Endodermal cell (in vitro differentiated cells): ENCODE measurements around the gene HADHB. TPM values are rescaled to one million over a fixed set of nuclear protein-coding genes. Genes with fewer than 3 reads are reported as not detected.

Experiments used
- DNase-seq: peaks from one replicate; pipeline ENCODE4 v3.0.0-alpha.2; 2017
- H3K27ac ChIP-seq: 2 replicates; pipeline ENCODE4 v1.5.1; 2013; ENCODE audit warnings: mild to moderate bottlenecking, low read depth, low read length, moderate library complexity
- H3K27me3 ChIP-seq: 2 replicates; pipeline ENCODE4 v1.6.1; 2013; ENCODE audit warnings: mild to moderate bottlenecking, low read length, moderate library complexity; ENCODE audit not compliant: insufficient read depth, control insufficient read depth, poor library complexity, severe bottlenecking
- H3K36me3 ChIP-seq: 2 replicates; pipeline ENCODE4 v1.7.0; 2013; ENCODE audit warnings: mild to moderate bottlenecking, low read length, moderate library complexity; ENCODE audit not compliant: control insufficient read depth, insufficient read depth
- H3K4me1 ChIP-seq: one replicate; pipeline ENCODE4 v1.7.0; 2013; ENCODE audit warnings: low read length; ENCODE audit not compliant: control insufficient read depth, insufficient read depth
- H3K4me3 ChIP-seq: 2 replicates; pipeline ENCODE4 v1.5.1; 2013; ENCODE audit warnings: mild to moderate bottlenecking, low read length, moderate library complexity
- H3K9ac ChIP-seq: 2 replicates; pipeline ENCODE4 v1.6.1; 2013; ENCODE audit warnings: mild to moderate bottlenecking, low read length, moderate library complexity; ENCODE audit not compliant: poor library complexity, severe bottlenecking; ENCODE audit errors: extremely low read depth
- H3K9me3 ChIP-seq: 2 replicates; pipeline ENCODE4 v1.6.1; 2013; ENCODE audit warnings: mild to moderate bottlenecking, low read length, moderate library complexity; ENCODE audit not compliant: control insufficient read depth
- H3K27ac Mint-ChIP-seq: 2 replicates; pipeline ENCODE4 v1.8.0; 2020; ENCODE audit warnings: mixed read lengths
- H3K27me3 Mint-ChIP-seq: 2 replicates; pipeline ENCODE4 v1.8.0; 2021; ENCODE audit warnings: mild to moderate bottlenecking, mixed read lengths; ENCODE audit not compliant: insufficient read depth
- H3K36me3 Mint-ChIP-seq: 2 replicates; pipeline ENCODE4 v1.8.0; 2020; ENCODE audit warnings: low read depth, mixed read lengths
- H3K4me1 Mint-ChIP-seq: 2 replicates; pipeline ENCODE4 v1.8.0; 2020; ENCODE audit warnings: mixed read lengths
- H3K4me3 Mint-ChIP-seq: 2 replicates; pipeline ENCODE4 v1.8.0; 2020; ENCODE audit warnings: mild to moderate bottlenecking, moderate library complexity, mixed read lengths
- H3K9me3 Mint-ChIP-seq: 2 replicates; pipeline ENCODE4 v1.8.0; 2020; ENCODE audit warnings: mild to moderate bottlenecking, mixed read lengths
- WGBS, 2 experiments: methylation state at CpG; one replicate each; pipeline versions ENCODE4 v1.1.5 to v1.1.7; 2013; ENCODE audit warnings: missing lambda C conversion rate in 2 of 2, mixed read lengths in 1 of 2; ENCODE audit not compliant: insufficient coverage in 1 of 2, insufficient read length in 1 of 2; 5-methylcytosine and 5-hydroxymethylcytosine counted together
- total RNA-seq, 2 donors: library from RNA; stranded (reverse); fragmentation: NEBNext Ultra II Directional in 1 of 2; extraction: Animal tissue kit (Norgen Biotek cat#: 25700) in 1 of 2; gene quantifications; 2 replicates in 1 of 2; 3 replicates in 1 of 2; pipeline ENCODE4 v1.2.1, GENCODE V29; 2021
- TF ChIP-seq, protein P1 (sequence below): fragments of 200-600 bp; sonication (generic); conservative IDR thresholded peaks from 2 replicates; pipeline ENCODE4 v1.5.0; 2021; ENCODE audit warnings: antibody characterized with exemption, mild to moderate bottlenecking

The HADHB gene
- total RNA-seq, 2 donors from 2014 or later, result 37.8 to 41.0 TPM

DNA sequence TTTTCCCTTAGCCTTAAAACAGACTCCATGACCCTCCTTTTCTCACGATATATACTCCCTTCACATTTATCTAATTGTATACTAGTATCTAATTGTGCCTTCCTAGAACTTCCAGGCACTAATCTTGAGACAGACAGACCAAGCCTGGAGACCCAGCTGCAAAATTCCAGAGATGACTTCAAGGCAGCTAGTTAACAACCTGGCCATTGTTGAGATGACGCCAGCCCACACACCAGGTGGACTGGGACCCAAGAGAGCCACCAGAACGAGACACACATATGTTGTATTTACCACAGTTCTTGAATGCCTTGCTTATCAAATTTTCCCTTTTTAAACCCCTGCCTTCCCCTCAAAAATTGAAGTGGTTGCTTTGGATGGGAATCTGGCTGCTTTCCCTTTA, 52.3 kb downstream of the HADHB start:
- no peak for DNase-seq
- Histone ChIP-seq H3K4me1 (no peaks in the 10 kb centered on the region), H3K9ac (no peak overlapping the region), H3K4me3 (no peak overlapping the region), H3K36me3 (no peaks in the 10 kb centered on the region), H3K9me3 (no peaks in the 10 kb centered on the region), H3K27ac (no peak overlapping the region), H3K27me3 (peaks cover 57% of the 10 kb centered on the region)
- TF ChIP-seq, protein P1, sequence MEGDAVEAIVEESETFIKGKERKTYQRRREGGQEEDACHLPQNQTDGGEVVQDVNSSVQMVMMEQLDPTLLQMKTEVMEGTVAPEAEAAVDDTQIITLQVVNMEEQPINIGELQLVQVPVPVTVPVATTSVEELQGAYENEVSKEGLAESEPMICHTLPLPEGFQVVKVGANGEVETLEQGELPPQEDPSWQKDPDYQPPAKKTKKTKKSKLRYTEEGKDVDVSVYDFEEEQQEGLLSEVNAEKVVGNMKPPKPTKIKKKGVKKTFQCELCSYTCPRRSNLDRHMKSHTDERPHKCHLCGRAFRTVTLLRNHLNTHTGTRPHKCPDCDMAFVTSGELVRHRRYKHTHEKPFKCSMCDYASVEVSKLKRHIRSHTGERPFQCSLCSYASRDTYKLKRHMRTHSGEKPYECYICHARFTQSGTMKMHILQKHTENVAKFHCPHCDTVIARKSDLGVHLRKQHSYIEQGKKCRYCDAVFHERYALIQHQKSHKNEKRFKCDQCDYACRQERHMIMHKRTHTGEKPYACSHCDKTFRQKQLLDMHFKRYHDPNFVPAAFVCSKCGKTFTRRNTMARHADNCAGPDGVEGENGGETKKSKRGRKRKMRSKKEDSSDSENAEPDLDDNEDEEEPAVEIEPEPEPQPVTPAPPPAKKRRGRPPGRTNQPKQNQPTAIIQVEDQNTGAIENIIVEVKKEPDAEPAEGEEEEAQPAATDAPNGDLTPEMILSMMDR, result no peak
- WGBS, 2 experiments, result 86 to 100% methylated on average over 3 of the region's 3 CpGs
- Mint-ChIP-seq H3K9me3 (peaks cover 5% of the 10 kb centered on the region), H3K27ac (no peak overlapping the region), H3K27me3 (peaks cover 2% of the 10 kb centered on the region), H3K36me3 (no peaks in the 10 kb centered on the region), H3K4me1 (peaks cover 4% of the 10 kb centered on the region), H3K4me3 (no peak overlapping the region)

DNA sequence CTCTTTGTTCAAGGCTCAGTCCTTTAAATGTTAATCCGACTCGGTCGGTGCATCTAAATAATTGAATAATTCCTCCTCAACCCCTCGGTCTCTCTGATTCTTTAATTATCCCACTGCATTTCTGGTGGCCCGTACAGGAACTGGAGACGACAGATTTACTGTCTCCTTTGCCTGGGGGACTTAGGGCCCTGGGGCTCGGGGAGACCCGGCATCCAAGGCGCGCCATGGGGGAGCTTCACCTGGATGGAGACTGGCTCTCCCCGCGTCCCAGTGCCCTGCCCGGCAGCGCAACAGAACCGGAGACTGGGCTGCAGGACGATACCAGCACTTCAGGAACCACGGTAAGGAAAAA, 53.5 kb downstream of the HADHB start:
- 20 to 26% methylated on average over 15 to 17 of the region's 17 CpGs for WGBS, 2 experiments
- H3K4me3 Mint-ChIP-seq, result no peak overlapping the region

DNA sequence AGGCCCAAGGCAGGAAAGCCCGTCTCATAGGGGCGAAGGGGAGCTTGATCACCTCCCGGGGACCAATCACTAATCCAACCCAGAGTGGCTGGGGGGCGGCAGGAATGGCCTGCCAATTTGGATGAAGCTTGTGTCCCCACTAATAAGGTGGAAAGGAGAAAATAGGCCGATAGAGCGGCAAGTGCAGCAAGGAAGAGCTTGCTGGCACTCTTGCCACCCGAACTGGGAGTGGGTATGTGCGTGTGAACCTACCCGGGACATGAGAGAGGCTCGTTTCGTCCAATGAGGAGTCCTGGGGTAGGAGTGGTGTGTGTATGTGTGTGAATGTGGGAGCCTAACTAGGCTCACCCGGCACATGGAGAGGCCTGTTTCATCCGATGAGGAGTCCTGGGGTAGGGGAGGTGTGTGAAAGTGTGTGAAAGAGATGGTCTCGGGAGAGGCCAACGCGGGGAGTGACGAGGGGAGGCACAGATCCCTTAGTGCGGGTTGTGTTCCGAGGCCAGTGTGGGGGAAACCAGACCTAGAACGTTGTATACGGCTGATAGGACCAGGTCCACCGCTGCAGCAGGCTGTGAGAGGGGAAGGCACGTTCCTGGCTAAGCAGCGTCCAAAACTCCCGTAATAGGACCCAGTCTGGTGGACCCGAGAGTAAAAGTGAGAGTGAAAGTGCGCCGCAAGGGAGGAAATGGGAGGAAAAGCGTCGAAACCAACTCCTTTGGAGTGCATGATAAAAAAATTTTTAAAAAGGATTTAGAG, 54.1 kb downstream of the HADHB start:
- Histone ChIP-seq H3K4me3 (peak overlapping the region; percentile 21), H3K4me1 (no peaks in the 10 kb centered on the region), H3K36me3 (no peaks in the 10 kb centered on the region), H3K9me3 (no peaks in the 10 kb centered on the region), H3K27me3 (peaks cover 69% of the 10 kb centered on the region), H3K27ac (peak overlapping the region; percentile 80), H3K9ac (no peak overlapping the region)
- Mint-ChIP-seq H3K36me3 (no peaks in the 10 kb centered on the region), H3K27ac (no peak overlapping the region), H3K27me3 (peaks cover 8% of the 10 kb centered on the region), H3K4me1 (peaks cover 4% of the 10 kb centered on the region), H3K9me3 (peaks cover 5% of the 10 kb centered on the region), H3K4me3 (no peak overlapping the region)
- 17 to 29% methylated on average over 27 to 30 of the region's 30 CpGs for WGBS, 2 experiments
- DNase-seq, result peak; percentile 75
- TF ChIP-seq, protein P1, result no peak

More for the DNA sequence above, 53.5 kb downstream of the HADHB start:
- no peaks in the 10 kb centered on the region for H3K9me3 ChIP-seq
- Mint-ChIP-seq H3K4me1 (peaks cover 4% of the 10 kb centered on the region), H3K36me3 (no peaks in the 10 kb centered on the region), H3K27ac (no peak overlapping the region), H3K27me3 (peaks cover 8% of the 10 kb centered on the region), H3K9me3 (peaks cover 5% of the 10 kb centered on the region)
- DNase-seq, result no peak
- H3K27me3 ChIP-seq, result peaks cover 69% of the 10 kb centered on the region
- H3K36me3 ChIP-seq, result no peaks in the 10 kb centered on the region
- H3K9ac ChIP-seq, result no peak overlapping the region
- H3K27ac ChIP-seq, result no peak overlapping the region
- TF ChIP-seq, protein P1, result no peak
- H3K4me1 ChIP-seq, result no peaks in the 10 kb centered on the region
- H3K4me3 ChIP-seq, result peak overlapping the region; percentile 21
